Lower leg skin (tissue), 3 donors: ENCODE measurements around the gene TMEM145.

Source experiments
- CTCF ChIP-seq, 3 donors: fragments of 450-650 bp; IDR thresholded peaks; one replicate each; pipeline ENCODE4 v1.5.1; 2016; ENCODE audit warnings: antibody characterized with exemption in 3 of 3, mild to moderate bottlenecking in 3 of 3, moderate library complexity in 2 of 3
- POLR2A ChIP-seq, 2 donors: fragments of 450-650 bp; IDR thresholded peaks; one replicate each; pipeline ENCODE4 v1.6.1; 2016 to 2017; ENCODE audit warnings: antibody characterized with exemption in 2 of 2, mild to moderate bottlenecking in 1 of 2, moderate library complexity in 1 of 2

DNA sequence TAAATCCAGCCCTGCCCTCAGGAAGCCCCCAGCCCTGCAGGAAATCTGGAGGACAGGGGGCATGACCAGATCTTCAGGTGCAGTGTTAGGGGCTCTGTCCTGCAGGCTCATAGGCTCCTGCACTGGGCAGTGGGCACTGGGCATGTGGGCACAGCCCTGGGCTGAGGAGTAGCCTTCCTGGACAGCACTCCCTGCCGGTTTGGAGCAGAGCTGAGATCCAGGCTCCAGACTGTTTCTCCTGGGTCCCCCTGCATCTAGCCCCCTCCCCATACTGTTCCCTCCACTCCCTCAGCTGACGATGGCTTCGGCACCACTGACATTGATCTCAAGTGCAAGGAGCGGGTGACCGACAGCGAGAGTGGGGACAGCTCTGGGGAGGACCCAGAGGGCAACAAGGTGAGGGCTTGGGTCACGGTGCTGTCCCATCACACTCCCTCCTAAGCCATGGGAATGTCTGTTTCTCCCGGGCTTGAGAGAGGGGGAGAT is 23.5 kb upstream of the TMEM145 start:
- TF ChIP-seq CTCF (IDR thresholded peaks at IDR 0.05) (no peak), POLR2A (IDR thresholded peaks at IDR 0.05) (no peak)
